PFSK-1 (cell line): Measurements from ENCODE around the gene CAPN1.

Experiments
- FOXP2 ChIP-seq: optimal IDR thresholded peaks from 2 replicates; pipeline ENCODE3; 2011; ENCODE audit warnings: borderline replicate concordance, control low read depth, inconsistent platforms; ENCODE audit not compliant: insufficient read depth; ENCODE audit errors: extremely low read length, extremely low read depth
- POLR2AphosphoS5 ChIP-seq: IDR thresholded peaks from 2 replicates; pipeline ENCODE4 v1.6.1; 2012; ENCODE audit warnings: low read depth, mild to moderate bottlenecking, control low read depth, low read length, moderate library complexity
- SIN3A ChIP-seq: IDR thresholded peaks from 2 replicates; pipeline ENCODE4 v1.6.1; 2012; ENCODE audit warnings: mild to moderate bottlenecking, low read length, moderate library complexity, borderline replicate concordance; ENCODE audit not compliant: insufficient read depth
- TAF1 ChIP-seq: IDR thresholded peaks from 2 replicates; pipeline ENCODE4 v1.6.1; 2012; ENCODE audit warnings: low read length, control low read depth, borderline replicate concordance; ENCODE audit not compliant: insufficient read depth
- TF ChIP-seq, protein P1 (sequence below), 2 experiments: IDR thresholded peaks; 2 replicates each; pipeline versions ENCODE4 v1.6.1 to v1.8.0; 2011 to 2012; ENCODE audit warnings: low read depth in 2 of 2, low read length in 2 of 2, control low read depth in 1 of 2, inconsistent platforms in 1 of 2, mild to moderate bottlenecking in 1 of 2, moderate library complexity in 1 of 2; ENCODE audit not compliant: insufficient read depth in 1 of 2

The CAPN1 gene

DNA sequence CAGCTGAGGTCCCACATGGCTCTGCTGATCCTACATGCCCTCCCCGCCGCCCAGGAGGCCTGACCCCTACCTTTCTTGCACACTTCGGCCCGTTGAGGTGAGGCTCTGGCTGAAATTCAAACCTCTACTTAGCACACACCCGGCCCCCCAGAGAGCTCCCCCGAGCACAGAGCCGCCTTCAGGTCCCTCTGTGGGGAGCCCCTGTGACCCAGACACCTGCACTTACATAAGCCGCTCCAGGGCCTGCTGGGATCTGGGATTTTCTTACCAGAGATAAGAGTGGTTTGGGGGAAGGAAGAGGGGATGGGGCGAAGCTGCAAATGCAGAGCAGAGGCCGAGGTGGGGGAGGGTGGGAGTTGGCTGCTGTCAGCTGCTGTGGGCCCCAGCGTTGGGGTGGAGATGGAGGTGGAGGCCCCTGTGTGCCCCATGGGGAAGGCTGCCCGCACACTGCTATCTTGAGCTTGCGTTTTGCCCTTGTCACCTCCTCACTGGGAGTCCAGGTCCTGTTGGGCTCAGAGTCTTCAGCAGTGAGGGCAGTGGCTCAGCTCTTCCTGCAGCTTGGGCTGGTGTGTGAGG is 30.6 kb downstream of the CAPN1 start:
- TF ChIP-seq TAF1 (no peak), FOXP2 (no peak), SIN3A (no peak), POLR2AphosphoS5 (no peak)
- TF ChIP-seq, protein P1, sequence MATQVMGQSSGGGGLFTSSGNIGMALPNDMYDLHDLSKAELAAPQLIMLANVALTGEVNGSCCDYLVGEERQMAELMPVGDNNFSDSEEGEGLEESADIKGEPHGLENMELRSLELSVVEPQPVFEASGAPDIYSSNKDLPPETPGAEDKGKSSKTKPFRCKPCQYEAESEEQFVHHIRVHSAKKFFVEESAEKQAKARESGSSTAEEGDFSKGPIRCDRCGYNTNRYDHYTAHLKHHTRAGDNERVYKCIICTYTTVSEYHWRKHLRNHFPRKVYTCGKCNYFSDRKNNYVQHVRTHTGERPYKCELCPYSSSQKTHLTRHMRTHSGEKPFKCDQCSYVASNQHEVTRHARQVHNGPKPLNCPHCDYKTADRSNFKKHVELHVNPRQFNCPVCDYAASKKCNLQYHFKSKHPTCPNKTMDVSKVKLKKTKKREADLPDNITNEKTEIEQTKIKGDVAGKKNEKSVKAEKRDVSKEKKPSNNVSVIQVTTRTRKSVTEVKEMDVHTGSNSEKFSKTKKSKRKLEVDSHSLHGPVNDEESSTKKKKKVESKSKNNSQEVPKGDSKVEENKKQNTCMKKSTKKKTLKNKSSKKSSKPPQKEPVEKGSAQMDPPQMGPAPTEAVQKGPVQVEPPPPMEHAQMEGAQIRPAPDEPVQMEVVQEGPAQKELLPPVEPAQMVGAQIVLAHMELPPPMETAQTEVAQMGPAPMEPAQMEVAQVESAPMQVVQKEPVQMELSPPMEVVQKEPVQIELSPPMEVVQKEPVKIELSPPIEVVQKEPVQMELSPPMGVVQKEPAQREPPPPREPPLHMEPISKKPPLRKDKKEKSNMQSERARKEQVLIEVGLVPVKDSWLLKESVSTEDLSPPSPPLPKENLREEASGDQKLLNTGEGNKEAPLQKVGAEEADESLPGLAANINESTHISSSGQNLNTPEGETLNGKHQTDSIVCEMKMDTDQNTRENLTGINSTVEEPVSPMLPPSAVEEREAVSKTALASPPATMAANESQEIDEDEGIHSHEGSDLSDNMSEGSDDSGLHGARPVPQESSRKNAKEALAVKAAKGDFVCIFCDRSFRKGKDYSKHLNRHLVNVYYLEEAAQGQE (IDR thresholded peaks at IDR 0.05; ENCODE audit: insufficient read depth in 1 of 2, low read depth in 2 of 2, low read length in 2 of 2), result no peak

DNA sequence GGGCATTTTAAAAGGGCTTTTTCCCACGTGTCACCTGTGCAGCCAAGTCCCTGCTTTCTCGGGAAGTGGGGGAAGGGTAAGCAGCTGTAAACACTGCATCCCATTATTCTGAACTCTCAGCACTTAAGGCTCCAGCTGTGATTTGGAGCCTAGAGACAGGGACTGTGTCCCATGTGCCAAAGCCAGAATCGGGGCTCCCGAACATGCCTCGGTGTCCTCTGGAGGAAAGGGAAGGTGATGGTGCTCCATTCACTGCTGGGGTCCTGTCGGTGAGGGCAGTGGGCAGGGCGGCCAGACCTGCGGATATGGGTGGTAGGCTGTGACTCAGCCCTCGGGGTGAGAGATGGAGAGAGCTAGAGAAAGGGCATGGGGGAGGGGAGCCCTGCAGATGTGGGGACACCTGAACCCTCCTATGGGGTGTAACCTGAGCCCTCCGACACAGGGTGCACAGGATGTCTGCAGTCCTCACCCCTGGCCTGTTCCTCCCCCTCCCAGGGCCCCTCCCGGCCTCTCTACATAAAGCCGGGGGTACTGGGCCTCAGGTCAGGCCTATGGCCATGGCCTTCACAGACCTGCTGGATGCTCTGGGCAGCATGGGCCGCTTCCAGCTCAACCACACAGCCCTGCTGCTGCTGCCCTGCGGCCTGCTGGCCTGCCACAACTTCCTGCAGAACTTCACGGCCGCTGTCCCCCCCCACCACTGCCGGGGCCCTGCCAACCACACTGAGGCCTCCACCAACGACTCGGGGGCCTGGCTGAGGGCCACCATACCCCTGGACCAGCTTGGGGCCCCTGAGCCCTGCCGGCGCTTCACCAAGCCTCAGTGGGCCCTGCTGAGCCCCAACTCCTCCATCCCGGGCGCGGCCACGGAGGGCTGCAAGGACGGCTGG is 31.8 kb downstream of the CAPN1 start:
- TF ChIP-seq FOXP2 (no peak), TAF1 (no peak), POLR2AphosphoS5 (no peak), SIN3A (no peak)
- TF ChIP-seq, protein P1 (IDR thresholded peaks at IDR 0.05; ENCODE audit: insufficient read depth in 1 of 2, low read depth in 2 of 2, low read length in 2 of 2), result no peak

DNA sequence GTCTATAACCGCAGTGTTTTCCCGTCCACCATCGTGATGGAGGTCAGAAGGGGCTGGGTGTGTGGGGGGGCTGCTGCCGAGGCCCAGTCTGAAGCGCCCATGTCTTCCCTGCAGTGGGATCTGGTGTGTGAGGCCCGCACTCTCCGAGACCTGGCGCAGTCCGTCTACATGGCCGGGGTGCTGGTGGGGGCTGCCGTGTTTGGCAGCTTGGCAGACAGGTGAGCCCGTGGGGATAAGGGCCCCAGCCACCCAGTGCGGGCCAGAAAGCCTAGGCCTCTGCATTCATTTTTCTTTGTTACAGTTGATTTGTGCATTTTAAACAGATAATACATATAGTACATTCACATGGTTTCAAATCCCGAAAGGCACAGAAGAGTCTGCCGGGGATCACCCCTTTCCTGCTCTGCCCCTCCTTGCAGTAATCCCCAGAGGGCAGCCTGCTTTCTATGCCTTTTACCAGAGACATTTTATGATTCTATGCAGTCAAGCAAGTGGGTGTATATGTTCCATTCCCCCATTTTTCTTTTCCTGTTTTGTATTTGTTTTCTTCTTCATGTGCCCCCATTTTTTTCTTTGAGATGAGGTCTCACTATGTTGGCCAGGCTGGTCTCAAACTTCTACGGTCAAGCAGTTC is 32.6 kb downstream of the CAPN1 start:
- TF ChIP-seq FOXP2 (no peak), POLR2AphosphoS5 (no peak), SIN3A (no peak), TAF1 (no peak)
- TF ChIP-seq, protein P1 (IDR thresholded peaks at IDR 0.05; ENCODE audit: insufficient read depth in 1 of 2, low read depth in 2 of 2, low read length in 2 of 2), result no peak

DNA sequence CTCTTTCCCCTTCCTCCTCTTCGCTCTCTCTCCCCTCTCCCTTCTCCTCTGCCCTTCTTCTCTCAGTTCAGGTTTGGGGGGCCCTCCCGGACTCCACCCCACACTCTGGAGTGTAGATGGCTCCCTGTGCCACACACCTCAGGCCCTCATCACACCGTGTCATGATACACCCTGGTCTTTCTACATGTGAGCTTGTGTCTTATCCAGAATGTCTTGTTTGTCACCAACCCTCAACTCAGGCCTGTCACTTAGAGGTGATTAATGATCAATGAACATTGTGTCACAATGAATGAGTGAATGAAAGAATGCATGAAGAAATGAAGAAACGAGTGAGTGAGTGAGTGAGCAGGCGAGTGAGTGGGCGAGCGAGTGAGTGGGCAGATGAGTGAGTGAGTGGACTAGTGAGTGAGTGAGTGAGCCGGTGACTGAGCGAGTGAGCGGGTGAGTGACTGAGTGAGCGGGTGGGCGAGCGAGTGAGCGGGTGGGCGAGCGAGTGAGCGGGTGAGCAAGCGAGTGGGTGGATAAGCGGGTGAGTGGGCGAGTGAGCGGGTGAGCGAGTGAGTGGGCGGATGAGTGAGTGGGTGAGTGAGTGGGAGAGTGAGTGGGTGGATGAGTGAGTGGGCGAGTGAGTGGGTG is 33.8 kb downstream of the CAPN1 start:
- TF ChIP-seq TAF1 (no peak), POLR2AphosphoS5 (no peak), SIN3A (no peak), FOXP2 (no peak)
- TF ChIP-seq, protein P1 (IDR thresholded peaks at IDR 0.05; ENCODE audit: insufficient read depth in 1 of 2, low read depth in 2 of 2, low read length in 2 of 2), result no peak
